ENCODE results near the gene PTPN4.

GRCh38 chr2:119744335-119744939 is 15.3 kb upstream of the PTPN4 start:
- no peak for TF ChIP-seq CTCF (IDR thresholded peaks at IDR 0.05 in 2 of 3, conservative IDR thresholded peaks at IDR 0.05 in 1 of 3; ENCODE audit: insufficient read depth in 2 of 3, low read depth in 1 of 3, low read length in 3 of 3)
- no peak for TF ChIP-seq ZFX (CRISPR knock-in tag; IDR thresholded peaks at IDR 0.05)
- no peak for TF ChIP-seq POLR2A (conservative IDR thresholded peaks at IDR 0.05)
- TF ChIP-seq ZNF23 (CRISPR knock-in tag; IDR thresholded peaks at IDR 0.05) = no peak
- TF ChIP-seq CHD1 (IDR thresholded peaks at IDR 0.05; ENCODE audit: low read length) = no peak
- TF ChIP-seq ZBTB33 (CRISPR knock-in tag; IDR thresholded peaks at IDR 0.05) = no peak
- no peak for TF ChIP-seq ZNF12 (CRISPR knock-in tag; IDR thresholded peaks at IDR 0.05)
- TF ChIP-seq NR3C1 (CRISPR knock-in tag; IDR thresholded peaks at IDR 0.05) = no peak
- no peak for TF ChIP-seq NR2C2 (CRISPR knock-in tag; IDR thresholded peaks at IDR 0.05)
- TF ChIP-seq NR2C2 (tag; IDR thresholded peaks at IDR 0.05) = no peak
- TF ChIP-seq EZH2 (IDR thresholded peaks at IDR 0.05; ENCODE audit: borderline replicate concordance, low read depth, low read length) = no peak
- TF ChIP-seq DPF2 (IDR thresholded peaks at IDR 0.05) = no peak
- no peak for TF ChIP-seq NFYB (IDR thresholded peaks at IDR 0.05; ENCODE audit: extremely low read depth, insufficient read length)

Measured in K562 (cell line).